Measurements from ENCODE around the gene CALY. TPM values are rescaled to one million over a fixed set of nuclear protein-coding genes. Genes with fewer than 3 reads are reported as not detected.
"Not testable (repeated sequence)": the region's sequence is repeated elsewhere in the genome, so short reads cannot be mapped to it uniquely, and the experiment has no call there.

The CALY gene
- total RNA-seq, 2 experiments from 2014 or later, result not detected

DNA sequence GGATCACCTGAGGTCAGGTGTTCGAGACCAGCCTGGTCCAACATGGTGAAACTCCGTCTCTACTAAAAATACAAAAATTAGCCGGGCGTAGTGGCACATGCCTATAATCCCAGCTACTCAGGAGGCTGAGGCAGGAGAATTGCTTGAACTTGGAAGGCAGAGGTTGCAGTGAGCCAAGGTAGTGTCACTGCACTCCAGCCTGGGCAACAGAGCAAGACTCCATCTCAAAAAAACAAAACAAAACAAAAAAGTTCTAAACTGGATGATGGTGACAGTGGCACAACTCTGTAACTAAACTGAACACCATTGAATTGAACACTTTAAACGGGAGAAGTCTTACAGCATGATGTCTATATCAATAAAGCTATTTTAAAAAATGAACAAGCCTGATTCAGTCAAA lies 39.5 kb upstream of the CALY start:
- not testable (repeated sequence) for H3K27ac Mint-ChIP-seq

DNA sequence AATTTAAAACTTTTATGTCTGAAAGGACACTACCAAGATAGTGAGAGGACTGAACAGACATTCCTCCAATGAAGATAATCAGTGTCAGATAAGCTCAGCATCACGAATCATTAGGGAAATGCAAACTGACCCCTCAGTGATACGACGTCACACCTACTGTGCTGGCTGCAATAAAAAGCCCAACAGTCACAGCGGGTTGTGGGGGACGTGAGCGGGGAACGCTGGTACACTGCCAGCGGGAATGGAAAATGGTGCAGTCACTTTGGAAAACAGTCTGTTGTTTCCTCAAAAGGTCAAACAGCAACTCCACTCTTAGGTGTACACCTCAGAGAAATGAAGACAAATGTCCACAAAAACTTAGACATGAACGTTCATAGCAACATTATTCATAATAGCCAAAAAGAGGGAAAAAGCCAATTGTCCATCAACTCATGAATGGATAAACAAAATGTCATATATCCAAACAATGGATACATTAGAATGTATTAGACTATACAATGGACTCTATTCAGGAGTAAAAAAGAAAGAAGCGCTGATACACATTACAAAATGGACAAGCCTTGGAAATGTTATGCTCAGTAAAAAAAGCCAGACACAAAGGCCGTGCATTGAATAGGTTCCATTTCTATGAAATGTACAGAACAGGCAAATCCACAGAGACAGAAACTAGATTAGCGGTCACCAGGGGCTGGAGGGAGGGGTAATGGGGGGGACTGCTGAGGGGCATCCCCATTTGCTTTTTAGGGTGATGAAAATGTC lies 38.8 kb upstream of the CALY start:
- ChIA-PET POLR2A (no interaction called here), CTCF (no interaction called here)
- H3K4me3 Mint-ChIP-seq, result no peak overlapping the region

More for the DNA sequence above, 39.5 kb upstream of the CALY start:
- POLR2A ChIA-PET, result interaction anchor here (2.7 kb wide), 1 partner anchor 14 kb away, joined by 18 read pairs; no protein-coding TSS in a partner anchor
- H3K4me1 Mint-ChIP-seq (ENCODE audit: low read depth), result peaks cover 17% of the 10 kb centered on the region
- H3K9me3 Mint-ChIP-seq (ENCODE audit: insufficient read depth); H3K4me3 Mint-ChIP-seq; CTCF ChIA-PET; DNase-seq; ATAC-seq; H3K36me3 Mint-ChIP-seq (ENCODE audit: low read depth): not testable (repeated sequence)
- peaks cover 22% of the 10 kb centered on the region for H3K27me3 Mint-ChIP-seq (ENCODE audit: low read depth)

DNA sequence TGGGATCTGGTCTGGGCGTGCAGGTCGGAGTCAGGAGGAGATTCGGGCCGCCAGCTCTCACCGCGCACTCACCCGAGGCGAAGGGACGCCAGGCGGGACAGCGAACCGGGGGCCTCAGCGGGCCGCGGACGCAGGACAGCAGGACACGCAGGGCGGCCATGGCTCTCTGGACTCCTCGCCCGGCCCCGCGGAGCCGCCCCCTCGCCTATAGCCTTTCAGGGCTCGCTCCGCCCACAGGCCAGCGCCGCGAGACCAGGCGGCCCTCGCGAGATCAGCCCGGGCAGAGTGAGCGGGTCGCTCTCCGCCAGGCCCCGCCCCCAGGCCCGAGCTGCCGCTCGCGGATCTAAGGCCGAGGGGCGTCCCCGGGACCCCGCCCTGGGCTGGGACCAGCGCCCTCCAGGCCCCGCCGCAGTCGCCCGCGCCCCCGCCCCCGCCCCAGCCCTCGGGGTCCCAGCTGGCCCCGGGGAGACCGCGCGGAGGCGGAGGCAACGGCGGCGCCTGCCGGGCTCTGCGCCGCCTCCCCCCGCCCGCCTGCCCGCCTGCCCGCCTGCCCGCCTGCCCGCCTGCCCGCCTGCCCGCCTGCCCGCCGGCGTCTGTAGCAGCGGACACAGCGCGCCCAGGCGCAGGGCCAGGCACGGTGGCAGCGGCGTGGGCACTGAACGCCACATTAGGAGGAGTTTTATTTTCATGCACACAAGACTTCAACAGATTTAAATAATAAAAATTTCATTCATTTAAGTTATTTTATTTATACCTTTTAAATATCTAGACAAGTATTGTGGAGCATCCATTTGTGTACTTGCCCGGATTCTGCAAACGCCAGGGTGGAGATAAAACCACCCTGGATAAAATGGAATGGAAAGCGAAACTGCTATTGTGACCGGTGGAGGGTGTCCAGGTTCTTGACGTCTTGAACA lies 36.7 kb upstream of the CALY start, which contains the start of gene ECHS1:
ECHS1 (minus strand) TSS at position 181 of the 917 bp plus-strand sequence; CDS start at position 160, 21 bp downstream.
- H3K36me3 Mint-ChIP-seq (ENCODE audit: low read depth), result peaks cover 12% of the 10 kb centered on the region
- H3K27ac Mint-ChIP-seq, result peak within 1 kb of the TSS; percentile 73
- ChIA-PET CTCF (interaction anchor here (1.0 kb wide), 1 partner anchor 44 kb away, joined by 4 read pairs; no protein-coding TSS in a partner anchor), POLR2A (interaction anchor here (0.9 kb wide), 1 partner anchor 13 kb away, joined by 3 read pairs; no protein-coding TSS in a partner anchor)
- H3K27me3 Mint-ChIP-seq (ENCODE audit: low read depth), result peaks cover 22% of the 10 kb centered on the region
- ATAC-seq, result peak; percentile 99
- H3K4me3 Mint-ChIP-seq, result peak within 1 kb of the TSS; percentile 78
- peak; percentile 95 for DNase-seq
- no peaks in the 10 kb centered on the region for H3K9me3 Mint-ChIP-seq (ENCODE audit: insufficient read depth)
- peaks cover 15% of the 10 kb centered on the region for H3K4me1 Mint-ChIP-seq (ENCODE audit: low read depth)

More for the DNA sequence above, 38.8 kb upstream of the CALY start:
- peaks cover 22% of the 10 kb centered on the region for H3K27me3 Mint-ChIP-seq (ENCODE audit: low read depth)
- H3K36me3 Mint-ChIP-seq (ENCODE audit: low read depth), result peaks cover 4% of the 10 kb centered on the region
- no peaks in the 10 kb centered on the region for H3K9me3 Mint-ChIP-seq (ENCODE audit: insufficient read depth)
- H3K4me1 Mint-ChIP-seq (ENCODE audit: low read depth), result peaks cover 17% of the 10 kb centered on the region
- no peak overlapping the region for H3K27ac Mint-ChIP-seq
- no peak for ATAC-seq
- no peak for DNase-seq

DNA sequence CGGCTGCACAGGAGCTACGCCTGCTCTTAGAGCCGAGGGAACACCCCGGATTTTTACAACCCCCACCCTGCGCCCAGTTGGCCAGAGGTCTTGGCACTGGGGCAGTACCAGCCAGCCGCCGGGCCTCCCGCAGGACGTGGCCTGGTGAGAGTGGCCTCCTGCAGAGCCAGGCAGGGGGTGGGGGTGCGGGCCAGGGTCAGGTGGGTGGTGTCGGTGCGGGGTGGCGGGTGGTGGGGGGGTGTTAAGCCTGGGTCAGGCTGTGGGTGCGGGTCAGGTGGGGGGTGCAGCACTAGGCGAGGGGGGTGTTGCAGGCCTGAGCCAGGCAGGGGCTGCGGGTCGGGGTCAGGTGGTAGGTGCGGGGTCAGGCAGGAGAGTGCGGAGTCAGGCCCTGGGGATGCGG lies 35.8 kb upstream of the CALY start:
- ChIA-PET CTCF (no interaction called here), POLR2A (interaction anchor here (0.9 kb wide), 1 partner anchor 12 kb away, joined by 3 read pairs; no protein-coding TSS in a partner anchor)
- Mint-ChIP-seq H3K27ac (no peak overlapping the region), H3K9me3 (ENCODE audit: insufficient read depth) (no peaks in the 10 kb centered on the region), H3K4me3 (peak overlapping the region; percentile 73), H3K4me1 (ENCODE audit: low read depth) (peaks cover 15% of the 10 kb centered on the region), H3K27me3 (ENCODE audit: low read depth) (peaks cover 22% of the 10 kb centered on the region), H3K36me3 (ENCODE audit: low read depth) (peaks cover 12% of the 10 kb centered on the region)
- DNase-seq, result no peak
- no peak for ATAC-seq

DNA sequence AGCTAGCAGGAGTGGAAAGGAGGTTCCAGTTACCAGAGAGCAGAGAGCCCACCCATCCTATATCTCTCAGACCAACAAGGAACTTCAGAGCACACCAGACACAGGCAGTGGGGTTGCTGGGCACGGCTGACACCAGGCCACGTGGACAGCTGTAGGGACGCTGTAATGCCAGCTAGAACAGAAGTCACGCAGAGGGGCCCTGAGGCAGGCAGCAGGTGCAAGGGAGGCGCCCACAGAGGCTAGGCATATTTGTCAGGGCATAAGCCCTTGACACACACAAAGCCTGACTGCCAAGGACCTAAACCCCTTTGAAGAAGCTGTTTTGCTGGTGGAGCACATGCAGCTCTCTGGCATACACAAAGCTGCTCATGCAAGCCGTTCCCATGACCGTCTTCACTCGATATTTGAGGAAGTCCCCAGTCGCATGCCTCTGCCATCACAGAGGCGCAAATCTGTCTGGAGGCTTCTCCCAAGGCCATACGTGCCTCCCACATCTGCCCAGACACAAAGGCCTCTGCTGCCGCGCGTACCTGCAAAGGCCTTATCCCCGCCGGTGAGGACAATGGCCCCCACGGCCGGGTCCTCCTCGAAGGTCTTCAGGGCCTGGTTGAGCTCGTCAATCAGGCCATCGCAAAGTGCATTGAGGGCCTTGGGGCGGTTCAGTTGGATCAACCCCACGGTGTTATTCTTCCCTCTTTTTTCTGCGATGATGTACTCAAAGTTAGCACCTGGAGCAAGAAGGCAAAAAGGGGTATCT lies 33.5 kb upstream of the CALY start:
- ATAC-seq (no peak), DNase-seq (no peak)
- POLR2A ChIA-PET, result no interaction called here
- peaks cover 14% of the 10 kb centered on the region for H3K36me3 Mint-ChIP-seq (ENCODE audit: low read depth)
- peaks cover 13% of the 10 kb centered on the region for H3K4me1 Mint-ChIP-seq (ENCODE audit: low read depth)
- CTCF ChIA-PET, result interaction anchor here (1.0 to 1.2 kb wide), 2 partner anchors 9 to 41 kb away, joined by 3 to 4 read pairs; no protein-coding TSS in a partner anchor
- no peak overlapping the region for H3K4me3 Mint-ChIP-seq
- no peak overlapping the region for H3K27ac Mint-ChIP-seq
- no peaks in the 10 kb centered on the region for H3K9me3 Mint-ChIP-seq (ENCODE audit: insufficient read depth)
- peaks cover 5% of the 10 kb centered on the region for H3K27me3 Mint-ChIP-seq (ENCODE audit: low read depth)

DNA sequence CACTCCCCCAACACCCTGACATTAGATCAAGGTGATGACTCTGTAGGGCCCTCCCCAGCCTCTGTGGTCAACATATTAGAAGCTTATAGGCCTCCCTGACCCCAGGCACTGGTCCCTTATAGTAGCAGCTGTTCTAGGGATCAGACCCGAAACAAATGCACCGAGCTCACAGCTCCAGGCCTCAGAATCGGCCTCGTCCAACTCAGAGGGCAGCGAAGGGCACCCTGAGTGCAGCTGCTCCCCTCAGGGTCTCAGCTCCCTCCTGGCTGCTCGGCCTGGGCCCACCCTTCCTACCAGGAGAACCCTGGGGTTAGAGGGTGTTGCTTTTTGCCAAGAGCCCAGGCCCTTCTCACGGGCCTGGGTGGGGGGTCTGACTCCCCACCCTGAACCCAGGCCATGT lies 31.5 kb upstream of the CALY start:
- Mint-ChIP-seq H3K36me3 (ENCODE audit: low read depth) (peaks cover 18% of the 10 kb centered on the region), H3K27me3 (ENCODE audit: low read depth) (no peaks in the 10 kb centered on the region), H3K4me3 (no peak overlapping the region), H3K4me1 (ENCODE audit: low read depth) (peaks cover 6% of the 10 kb centered on the region), H3K9me3 (ENCODE audit: insufficient read depth) (no peaks in the 10 kb centered on the region), H3K27ac (no peak overlapping the region)
- ChIA-PET POLR2A (no interaction called here), CTCF (no interaction called here)
- DNase-seq, result no peak
- no peak for ATAC-seq

DNA sequence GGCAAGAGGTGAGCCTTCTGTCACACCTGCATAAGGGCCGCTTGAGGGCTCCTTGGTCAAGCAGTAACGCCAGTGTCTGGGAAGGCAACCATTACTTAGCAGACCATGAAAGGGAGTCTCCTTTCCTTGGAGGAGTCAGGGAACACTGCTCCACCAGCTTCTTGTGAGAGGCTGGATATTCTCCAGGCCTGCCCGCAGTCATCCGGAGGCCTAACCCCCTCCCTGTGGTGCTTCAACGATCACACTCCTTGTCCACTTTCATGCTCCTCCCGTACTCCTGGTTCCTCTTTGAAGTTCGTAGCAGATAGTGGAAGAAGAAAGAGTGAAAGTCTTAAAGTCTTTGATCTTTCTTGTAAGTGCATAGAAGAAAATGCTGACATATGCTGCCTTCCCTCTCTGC lies 30.8 kb upstream of the CALY start:
- peaks cover 18% of the 10 kb centered on the region for H3K36me3 Mint-ChIP-seq (ENCODE audit: low read depth)
- H3K4me3 Mint-ChIP-seq; H3K27ac Mint-ChIP-seq; H3K4me1 Mint-ChIP-seq (ENCODE audit: low read depth); DNase-seq; CTCF ChIA-PET; H3K9me3 Mint-ChIP-seq (ENCODE audit: insufficient read depth); ATAC-seq; H3K27me3 Mint-ChIP-seq (ENCODE audit: low read depth); POLR2A ChIA-PET: not testable (repeated sequence)

DNA sequence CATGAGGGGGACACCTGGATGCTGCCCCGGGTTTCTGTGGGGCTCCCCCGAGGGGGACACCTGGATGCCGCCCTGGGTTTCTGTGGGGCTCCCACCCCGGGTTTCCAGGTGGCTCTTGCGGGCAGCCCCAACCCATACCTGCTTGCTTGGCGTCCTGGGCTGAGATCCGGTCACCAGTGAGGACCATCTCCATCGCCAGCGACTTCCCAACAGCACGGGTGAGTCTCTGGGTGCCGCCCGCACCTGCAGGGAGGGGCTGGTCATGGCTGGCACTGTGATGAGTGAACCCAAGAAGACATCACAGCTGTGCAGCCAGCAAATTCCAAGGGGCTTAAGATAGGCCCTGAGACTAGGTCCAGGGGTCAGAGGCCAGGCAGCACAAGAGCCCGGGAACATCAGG lies 30.1 kb upstream of the CALY start:
- no peak for ATAC-seq
- no peak overlapping the region for H3K4me3 Mint-ChIP-seq
- H3K27me3 Mint-ChIP-seq (ENCODE audit: low read depth), result no peaks in the 10 kb centered on the region
- DNase-seq, result no peak
- H3K36me3 Mint-ChIP-seq (ENCODE audit: low read depth), result peaks cover 23% of the 10 kb centered on the region
- CTCF ChIA-PET, result no interaction called here
- no peak overlapping the region for H3K27ac Mint-ChIP-seq
- H3K4me1 Mint-ChIP-seq (ENCODE audit: low read depth), result peaks cover 2% of the 10 kb centered on the region
- POLR2A ChIA-PET, result no interaction called here
- no peaks in the 10 kb centered on the region for H3K9me3 Mint-ChIP-seq (ENCODE audit: insufficient read depth)

DNA sequence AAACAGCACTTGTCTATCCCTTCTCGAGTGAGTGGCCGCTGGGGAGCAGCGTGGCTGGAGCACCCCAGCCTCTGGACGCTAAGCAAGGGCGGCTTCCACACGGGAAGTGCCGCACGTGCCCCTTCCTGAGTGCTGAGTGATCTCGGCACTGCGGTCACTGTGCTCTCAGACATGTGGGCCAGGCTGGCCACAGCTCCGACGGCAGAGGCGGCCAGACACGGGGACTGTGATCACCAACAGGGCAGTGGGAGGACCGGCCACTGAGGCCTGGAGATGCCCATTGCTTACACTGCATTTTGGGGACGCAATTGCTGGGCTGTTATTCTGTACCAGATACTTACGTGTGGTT lies 29.4 kb upstream of the CALY start:
- Mint-ChIP-seq H3K4me1 (ENCODE audit: low read depth) (peaks cover 2% of the 10 kb centered on the region), H3K27me3 (ENCODE audit: low read depth) (no peaks in the 10 kb centered on the region), H3K27ac (no peak overlapping the region), H3K36me3 (ENCODE audit: low read depth) (peaks cover 28% of the 10 kb centered on the region), H3K4me3 (no peak overlapping the region), H3K9me3 (ENCODE audit: insufficient read depth) (no peaks in the 10 kb centered on the region)
- no peak for ATAC-seq
- no peak for DNase-seq
- CTCF ChIA-PET, result no interaction called here
- POLR2A ChIA-PET, result no interaction called here

DNA sequence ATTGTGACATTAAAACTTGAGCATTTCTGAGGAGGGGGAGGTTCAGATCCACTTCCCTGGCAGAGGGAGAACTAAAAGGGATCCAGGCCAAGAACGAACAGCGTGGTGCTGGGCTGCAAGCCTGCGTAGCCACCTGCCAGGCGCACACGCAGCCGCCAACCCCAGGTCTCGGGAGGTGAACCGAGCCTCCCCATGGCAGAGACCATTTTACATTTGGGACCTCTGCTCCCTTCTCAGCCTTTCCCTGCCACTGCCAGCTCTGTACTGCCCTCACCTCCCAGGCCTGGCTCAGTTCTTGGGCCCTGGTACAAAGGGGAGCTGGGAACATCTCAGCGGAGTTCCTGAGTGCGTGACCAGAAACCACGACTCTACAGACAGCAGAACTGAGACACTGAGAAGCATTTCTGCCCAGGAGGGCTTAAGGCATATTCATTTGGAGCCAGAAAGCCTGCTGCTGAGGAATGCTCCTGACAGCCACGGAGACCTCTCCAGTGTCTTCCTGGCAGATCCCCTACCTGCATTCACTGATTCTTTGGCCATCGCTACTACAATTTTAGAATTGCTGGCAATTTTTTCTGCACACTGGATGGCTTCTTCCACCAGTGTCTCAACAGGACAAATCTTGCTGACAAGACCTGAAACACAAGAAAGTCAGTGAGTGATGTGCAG lies 28.9 kb upstream of the CALY start:
- Mint-ChIP-seq H3K4me1 (ENCODE audit: low read depth) (peaks cover 2% of the 10 kb centered on the region), H3K36me3 (ENCODE audit: low read depth) (peaks cover 25% of the 10 kb centered on the region), H3K27me3 (ENCODE audit: low read depth) (no peaks in the 10 kb centered on the region), H3K27ac (no peak overlapping the region), H3K9me3 (ENCODE audit: insufficient read depth) (no peaks in the 10 kb centered on the region), H3K4me3 (no peak overlapping the region)
- no peak for DNase-seq
- ChIA-PET CTCF (no interaction called here), POLR2A (no interaction called here)
- no peak for ATAC-seq

DNA sequence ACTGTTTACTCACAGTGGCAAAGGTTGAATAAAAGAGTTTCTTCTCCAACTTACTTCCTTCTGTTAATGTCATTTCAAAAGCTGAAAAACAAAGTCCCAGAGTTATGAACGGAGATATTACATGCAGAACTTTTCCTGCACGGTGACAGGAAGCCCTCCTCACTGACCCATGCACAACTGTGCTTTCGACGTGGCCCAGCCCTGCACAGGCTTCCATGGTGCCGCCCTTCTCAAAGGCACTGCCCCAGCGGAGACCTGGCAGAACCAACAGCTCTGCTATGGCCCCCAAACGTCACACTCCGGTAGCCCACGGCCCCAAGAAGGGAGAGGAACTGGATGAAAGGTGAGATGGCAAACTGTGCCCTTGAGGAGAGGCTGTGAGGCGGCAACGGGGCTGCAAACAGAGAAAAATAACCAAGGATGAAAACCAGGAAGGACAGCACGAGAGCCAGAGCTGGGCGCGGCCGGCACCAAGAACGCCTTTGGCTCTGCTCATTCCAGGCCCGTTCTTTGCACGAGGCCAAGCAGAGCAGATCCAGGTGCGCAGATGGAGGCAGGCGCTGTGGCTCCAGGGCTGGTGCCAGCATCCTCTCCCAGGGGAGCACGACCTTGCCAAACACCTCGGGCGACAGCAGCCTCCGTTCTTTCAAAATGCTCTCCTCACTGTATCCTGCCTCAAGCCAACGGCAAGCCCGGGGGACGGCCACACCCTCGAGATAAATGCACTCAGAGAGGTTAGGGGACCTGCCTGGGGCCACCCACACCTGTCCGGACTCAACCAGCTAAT lies 28.1 kb upstream of the CALY start:
- no peak overlapping the region for H3K27ac Mint-ChIP-seq
- CTCF ChIA-PET, result no interaction called here
- peaks cover 21% of the 10 kb centered on the region for H3K36me3 Mint-ChIP-seq (ENCODE audit: low read depth)
- DNase-seq (no peak), ATAC-seq (no peak)
- H3K4me1 Mint-ChIP-seq (ENCODE audit: low read depth), result peaks cover 2% of the 10 kb centered on the region
- no peaks in the 10 kb centered on the region for H3K27me3 Mint-ChIP-seq (ENCODE audit: low read depth)
- no peaks in the 10 kb centered on the region for H3K9me3 Mint-ChIP-seq (ENCODE audit: insufficient read depth)
- POLR2A ChIA-PET, result no interaction called here
- H3K4me3 Mint-ChIP-seq, result no peak overlapping the region
